ENCODE results near the gene RC3H2. TPM values are rescaled to one million over a fixed set of nuclear protein-coding genes. Genes with fewer than 3 reads are reported as not detected.
A peak's percentile ranks its signal among the peaks of the same experiment; 100 is the strongest.

Gene RC3H2
- total and polyA plus RNA-seq, 2 donors (not counting 3 experiments of a cell fraction or from before 2014, with no cell fraction given), result 25.3 to 63.0 TPM

GRCh38 chr9:122940454-122940748 lies 35.2 kb upstream of the RC3H2 start:
- Histone ChIP-seq H3K9me3 (replicated peaks; ENCODE audit: control insufficient read depth, insufficient read depth, low read length) (no peaks in the 10 kb centered on the region), H3K9ac (replicated peaks; ENCODE audit: extremely low read depth, insufficient read depth, low read length) (no peak overlapping the region), H3K4me3 (replicated peaks in 1 of 3; ENCODE audit: insufficient read depth in 1 of 3, low read depth in 1 of 3, low read length in 3 of 3) (peak overlapping the region in 2 of 3 experiments; percentile 2 to 14), H3K9me1 (replicated peaks; ENCODE audit: control insufficient read depth, extremely low read depth, insufficient read depth, low read length) (no peaks in the 10 kb centered on the region), H3K79me2 (ENCODE audit: control insufficient read depth, insufficient read depth, low read length) (peaks cover 30% of the 10 kb centered on the region), H3K36me3 (ENCODE audit: control insufficient read depth in 2 of 2, extremely low read depth in 1 of 2, insufficient read depth in 2 of 2, low read length in 2 of 2) (peaks cover 2 to 8% of the 10 kb centered on the region in 2 experiments), H4K20me1 (replicated peaks; ENCODE audit: control insufficient read depth, extremely low read depth, insufficient read depth, low read length) (peaks cover 3% of the 10 kb centered on the region), H2AFZ (ENCODE audit: low read depth, low read length) (peak overlapping the region; percentile 46), H3K27ac (ENCODE audit: insufficient read depth, low read depth, low read length) (no peak overlapping the region), H3K4me2 (ENCODE audit: insufficient read depth, low read length) (peak overlapping the region; percentile 17), H3K27me3 (ENCODE audit: control insufficient read depth in 2 of 2, insufficient read depth in 2 of 2, low read length in 2 of 2) (no peaks in the 10 kb centered on the region), H3K4me1 (ENCODE audit: control insufficient read depth, extremely low read depth, insufficient read depth, low read length) (peaks cover 12% of the 10 kb centered on the region)
- CTCF ChIA-PET, result interaction anchor here (0.6 to 1.8 kb wide), 10 partner anchors 8 to 285 kb away, joined by 3 to 12 read pairs (median 5); partner anchors contain the start of gene ZBTB26
- POLR2A ChIA-PET, result interaction anchor here (0.6 to 2.0 kb wide), 11 partner anchors 9 to 121 kb away, joined by 3 to 23 read pairs (median 6); partner anchors contain the start of genes RC3H2, ZBTB26 and ZBTB6
- dilution Hi-C loops (cut with MboI; ENCODE audit: extremely low pct_ligation_motif_present, low sequenced_read_pairs) (no loop called here), intact Hi-C loops (cut with micrococcal nuclease) (loop anchor here (2.0 to 5.0 kb wide), 2 partner anchors 36 to 37 kb away; partner anchors contain the start of gene RC3H2)
- no peak for TF ChIP-seq POLR2A (IDR thresholded peaks at IDR 0.05; ENCODE audit: low read depth, low read length)
- TF ChIP-seq EZH2 (IDR thresholded peaks at IDR 0.05; ENCODE audit: borderline replicate concordance, low read depth, low read length, severe bottlenecking), result no peak
- no peak for TF ChIP-seq CTCF (IDR thresholded peaks at IDR 0.05; ENCODE audit: extremely low read depth in 1 of 2, insufficient read depth in 1 of 2, low read depth in 1 of 2, low read length in 2 of 2)
- TF ChIP-seq POLR2AphosphoS5 (IDR thresholded peaks at IDR 0.05; ENCODE audit: insufficient read depth, low read depth, low read length), result no peak
- TF ChIP-seq, protein P1, sequence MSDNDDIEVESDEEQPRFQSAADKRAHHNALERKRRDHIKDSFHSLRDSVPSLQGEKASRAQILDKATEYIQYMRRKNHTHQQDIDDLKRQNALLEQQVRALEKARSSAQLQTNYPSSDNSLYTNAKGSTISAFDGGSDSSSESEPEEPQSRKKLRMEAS (IDR thresholded peaks at IDR 0.05; ENCODE audit: insufficient read depth, insufficient read length), result no peak
- FAIRE-seq, result no peak
- TSS peak; percentile 74 for BruUV-seq (replicated peaks)
- no peak for DNase-seq (ENCODE audit: low read depth, low spot score)

DNA sequence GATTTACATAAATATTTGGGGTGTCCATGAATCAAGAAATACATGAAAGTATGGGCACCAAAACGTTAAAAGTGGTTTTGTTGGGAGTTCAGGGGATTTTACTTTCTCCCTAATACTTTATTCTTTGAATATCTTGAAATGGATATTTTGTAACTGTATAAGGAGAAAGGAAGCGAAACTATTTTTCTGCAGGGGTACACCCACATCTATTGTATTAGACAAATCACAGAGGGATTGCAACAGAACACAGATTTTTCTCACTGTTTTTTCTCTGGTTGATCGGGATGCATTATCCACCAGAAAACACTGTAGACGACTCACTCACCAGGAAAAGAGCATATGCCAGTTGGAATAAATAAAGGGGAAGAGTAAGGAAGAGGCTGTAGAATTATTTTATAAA lies 34.4 kb upstream of the RC3H2 start:
- Histone ChIP-seq H3K9ac (replicated peaks; ENCODE audit: extremely low read depth, insufficient read depth, low read length) (no peak overlapping the region), H3K9me1 (replicated peaks; ENCODE audit: control insufficient read depth, extremely low read depth, insufficient read depth, low read length) (no peaks in the 10 kb centered on the region), H3K4me1 (ENCODE audit: control insufficient read depth, extremely low read depth, insufficient read depth, low read length) (peaks cover 12% of the 10 kb centered on the region), H4K20me1 (replicated peaks; ENCODE audit: control insufficient read depth, extremely low read depth, insufficient read depth, low read length) (peaks cover 3% of the 10 kb centered on the region), H3K36me3 (ENCODE audit: control insufficient read depth in 2 of 2, extremely low read depth in 1 of 2, insufficient read depth in 2 of 2, low read length in 2 of 2) (peaks cover 2 to 8% of the 10 kb centered on the region in 2 experiments), H3K4me3 (replicated peaks in 1 of 3; ENCODE audit: insufficient read depth in 1 of 3, low read depth in 1 of 3, low read length in 3 of 3) (no peak overlapping the region), H2AFZ (ENCODE audit: low read depth, low read length) (no peak overlapping the region), H3K27ac (ENCODE audit: insufficient read depth, low read depth, low read length) (no peak overlapping the region), H3K4me2 (ENCODE audit: insufficient read depth, low read length) (no peak overlapping the region), H3K9me3 (replicated peaks; ENCODE audit: control insufficient read depth, insufficient read depth, low read length) (no peaks in the 10 kb centered on the region), H3K79me2 (ENCODE audit: control insufficient read depth, insufficient read depth, low read length) (peaks cover 32% of the 10 kb centered on the region), H3K27me3 (ENCODE audit: control insufficient read depth in 2 of 2, insufficient read depth in 2 of 2, low read length in 2 of 2) (no peaks in the 10 kb centered on the region)
- dilution Hi-C loops (cut with MboI; ENCODE audit: extremely low pct_ligation_motif_present, low sequenced_read_pairs) (no loop called here), intact Hi-C loops (cut with micrococcal nuclease) (no loop called here)
- DNase-seq (ENCODE audit: low read depth, low spot score) (no peak), FAIRE-seq (no peak)
- CTCF ChIA-PET, result interaction anchor here (1.8 kb wide), 1 partner anchor 15 kb away, joined by 6 read pairs; no protein-coding TSS in a partner anchor
- TF ChIP-seq CTCF (IDR thresholded peaks at IDR 0.05; ENCODE audit: extremely low read depth in 1 of 2, insufficient read depth in 1 of 2, low read depth in 1 of 2, low read length in 2 of 2) (no peak), FOS (IDR thresholded peaks at IDR 0.05; ENCODE audit: borderline replicate concordance, insufficient read depth, low read length) (no peak), GATA2 (IDR thresholded peaks at IDR 0.05; ENCODE audit: insufficient read depth, insufficient read length, low read depth, low read length) (no peak), EZH2 (IDR thresholded peaks at IDR 0.05; ENCODE audit: borderline replicate concordance, low read depth, low read length, severe bottlenecking) (no peak), POLR2A (IDR thresholded peaks at IDR 0.05; ENCODE audit: low read depth, low read length) (no peak), POLR2AphosphoS5 (IDR thresholded peaks at IDR 0.05; ENCODE audit: insufficient read depth, low read depth, low read length) (no peak), MYC (IDR thresholded peaks at IDR 0.05; ENCODE audit: low read depth, low read length) (no peak), JUN (IDR thresholded peaks at IDR 0.05; ENCODE audit: borderline replicate concordance, insufficient read depth, insufficient read length, low read depth) (no peak)
- TF ChIP-seq, protein P1 (IDR thresholded peaks at IDR 0.05; ENCODE audit: insufficient read depth, insufficient read length), result no peak
- no TSS peak for BruUV-seq (replicated peaks)
- POLR2A ChIA-PET, result no interaction called here

Measured in endothelial cell of umbilical vein (primary cell).